MCF 10A (cell line): ENCODE results near the gene TMPRSS9. TPM values are rescaled to one million over a fixed set of nuclear protein-coding genes. Genes with fewer than 3 reads are reported as not detected.

ENCODE experiments used
- BruUV-seq: library from RNA; stranded (reverse); fragments of 400-500 nt; replicated peaks from 2 replicates; lab custom pipeline; 2021; lab: Mats Ljungman, UMichigan
- CTCF ChIA-PET: fragments of 300-600 bp; sonication (Branson Sonifier 250); formaldehyde crosslinking; extraction: SDS; loops from one replicate; lab custom pipeline; 2021; ENCODE audit warnings: antibody characterized with exemption, inconsistent platforms; lab: Yijun Ruan, JAX
- POLR2A ChIA-PET: fragments of 300-600, 350-650 bp; sonication (Branson Sonifier 250); formaldehyde crosslinking; extraction: SDS; loops from one replicate; lab custom pipeline; 2020; ENCODE audit warnings: antibody characterized with exemption, inconsistent platforms; lab: Yijun Ruan, JAX
- DNase-seq: peaks from one replicate; pipeline ENCODE4 v3.0.0-alpha.2; 2018; ENCODE audit not compliant: unreplicated experiment
- H3K27ac Mint-ChIP-seq: one replicate; pipeline ENCODE4 v1.8.0; 2022; ENCODE audit warnings: mild to moderate bottlenecking, low read depth, mixed read lengths; ENCODE audit not compliant: unreplicated experiment
- H3K27me3 Mint-ChIP-seq: one replicate; pipeline ENCODE4 v1.8.0; 2022; ENCODE audit warnings: mixed read lengths; ENCODE audit not compliant: insufficient read depth, unreplicated experiment
- H3K36me3 Mint-ChIP-seq: one replicate; pipeline ENCODE4 v1.8.0; 2022; ENCODE audit warnings: mild to moderate bottlenecking, moderate library complexity, mixed read lengths; ENCODE audit not compliant: insufficient read depth, unreplicated experiment
- H3K4me1 Mint-ChIP-seq: one replicate; pipeline ENCODE4 v1.8.0; 2022; ENCODE audit warnings: mixed read lengths; ENCODE audit not compliant: insufficient read depth, unreplicated experiment
- H3K4me3 Mint-ChIP-seq: one replicate; pipeline ENCODE4 v1.8.0; 2022; ENCODE audit warnings: mild to moderate bottlenecking, moderate library complexity, mixed read lengths; ENCODE audit not compliant: unreplicated experiment
- H3K9me3 Mint-ChIP-seq: one replicate; pipeline ENCODE4 v1.8.0; 2022; ENCODE audit warnings: mixed read lengths; ENCODE audit not compliant: unreplicated experiment
- CTCF ChIP-seq: fragments of 200-600 bp; IDR thresholded peaks from one replicate; pipeline ENCODE4 v1.8.0; 2022; ENCODE audit warnings: antibody characterized with exemption, mild to moderate bottlenecking; ENCODE audit not compliant: unreplicated experiment
- intact Hi-C: fragments of 100-400 bp; cut with micrococcal nuclease; formaldehyde crosslinking; loops from 2 replicates; pipeline ENCODE4 v1.14.1; 2022
- total RNA-seq: library from RNA; stranded (reverse); gene quantifications from 2 replicates; pipeline ENCODE4 v1.2.3, GENCODE V29; 2022

Gene TMPRSS9
- total RNA-seq, 1 experiment from 2014 or later: not detected

GRCh38 chr19:2425622-2426581, 65.8 kb downstream of the TMPRSS9 start:
- no TSS peak for BruUV-seq

DNA sequence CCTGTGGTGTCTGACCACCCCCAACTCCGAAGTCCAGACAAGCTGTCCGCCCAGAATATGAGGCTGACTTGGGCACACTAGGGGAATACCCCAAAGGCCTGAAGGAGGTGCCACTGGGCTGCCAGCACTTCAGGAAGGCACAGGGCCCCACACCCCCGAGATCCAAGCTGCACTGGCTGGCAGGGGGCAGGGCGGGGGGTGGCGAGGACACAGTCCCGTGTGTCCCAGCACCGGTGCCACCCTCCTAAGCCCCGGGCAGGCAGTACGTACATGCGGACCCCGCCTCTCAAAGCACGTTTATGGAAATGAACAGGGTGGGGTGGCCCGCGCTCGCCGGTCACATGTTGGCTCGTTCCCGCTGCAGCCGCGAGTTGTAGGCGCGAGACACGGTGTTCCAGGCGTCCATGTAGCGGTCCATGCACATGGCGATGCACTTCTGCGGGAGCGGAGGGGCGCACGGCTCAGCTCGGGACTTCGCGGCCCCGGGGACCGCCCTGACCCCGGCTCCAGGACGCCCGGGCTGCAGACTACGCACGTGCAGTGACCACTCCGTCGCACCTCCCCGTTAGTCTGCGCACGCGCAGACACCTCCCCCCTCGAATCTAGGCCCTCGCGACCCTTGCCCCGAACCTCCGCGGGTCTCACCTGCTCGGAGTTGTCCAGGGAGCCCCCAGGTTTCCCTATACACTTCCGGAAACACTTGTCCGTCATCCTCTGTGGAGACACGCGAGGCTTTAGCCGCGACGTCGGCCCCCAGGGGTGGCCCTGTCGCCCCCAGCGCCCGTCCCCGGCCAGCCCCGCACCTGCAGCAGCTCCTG, 66.8 kb downstream of the TMPRSS9 start:
- peak; percentile 54 for DNase-seq
- Mint-ChIP-seq H3K27me3 (no peaks in the 10 kb centered on the region), H3K4me3 (peak overlapping the region; percentile 93), H3K36me3 (peaks cover 31% of the 10 kb centered on the region), H3K9me3 (no peaks in the 10 kb centered on the region), H3K4me1 (no peaks in the 10 kb centered on the region), H3K27ac (peak overlapping the region; percentile 99)
- BruUV-seq: TSS peak; percentile 77
- ChIA-PET POLR2A (interaction anchor here (0.6 to 2.9 kb wide), 21 partner anchors 7 to 1199 kb away, joined by 3 to 43 read pairs (median 4); partner anchors contain the start of genes GADD45B, LMNB2 and PLEKHJ1), CTCF (interaction anchor here (0.5 to 1.0 kb wide), 7 partner anchors 15 to 923 kb away, joined by 3 to 5 read pairs (median 3); no protein-coding TSS in a partner anchor)
- TF ChIP-seq CTCF: no peak
- intact Hi-C loops: no loop called here

More at GRCh38 chr19:2425622-2426581, 65.8 kb downstream of the TMPRSS9 start:
- ChIA-PET CTCF (interaction anchor here (0.7 to 1.0 kb wide), 5 partner anchors 16 to 639 kb away, joined by 3 to 5 read pairs (median 3); no protein-coding TSS in a partner anchor), POLR2A (interaction anchor here (0.6 to 2.9 kb wide), 5 partner anchors 31 to 1198 kb away, joined by 3 to 43 read pairs (median 8); partner anchors contain the start of genes GADD45B and LMNB2)
- H3K9me3 Mint-ChIP-seq: no peaks in the 10 kb centered on the region
- peaks cover 30% of the 10 kb centered on the region for H3K36me3 Mint-ChIP-seq
- TF ChIP-seq CTCF: no peak
- DNase-seq: no peak
- H3K4me1 Mint-ChIP-seq: no peaks in the 10 kb centered on the region
- peak overlapping the region; percentile 93 for H3K4me3 Mint-ChIP-seq
- no peak overlapping the region for H3K27ac Mint-ChIP-seq
- intact Hi-C loops: no loop called here
- no peaks in the 10 kb centered on the region for H3K27me3 Mint-ChIP-seq

DNA sequence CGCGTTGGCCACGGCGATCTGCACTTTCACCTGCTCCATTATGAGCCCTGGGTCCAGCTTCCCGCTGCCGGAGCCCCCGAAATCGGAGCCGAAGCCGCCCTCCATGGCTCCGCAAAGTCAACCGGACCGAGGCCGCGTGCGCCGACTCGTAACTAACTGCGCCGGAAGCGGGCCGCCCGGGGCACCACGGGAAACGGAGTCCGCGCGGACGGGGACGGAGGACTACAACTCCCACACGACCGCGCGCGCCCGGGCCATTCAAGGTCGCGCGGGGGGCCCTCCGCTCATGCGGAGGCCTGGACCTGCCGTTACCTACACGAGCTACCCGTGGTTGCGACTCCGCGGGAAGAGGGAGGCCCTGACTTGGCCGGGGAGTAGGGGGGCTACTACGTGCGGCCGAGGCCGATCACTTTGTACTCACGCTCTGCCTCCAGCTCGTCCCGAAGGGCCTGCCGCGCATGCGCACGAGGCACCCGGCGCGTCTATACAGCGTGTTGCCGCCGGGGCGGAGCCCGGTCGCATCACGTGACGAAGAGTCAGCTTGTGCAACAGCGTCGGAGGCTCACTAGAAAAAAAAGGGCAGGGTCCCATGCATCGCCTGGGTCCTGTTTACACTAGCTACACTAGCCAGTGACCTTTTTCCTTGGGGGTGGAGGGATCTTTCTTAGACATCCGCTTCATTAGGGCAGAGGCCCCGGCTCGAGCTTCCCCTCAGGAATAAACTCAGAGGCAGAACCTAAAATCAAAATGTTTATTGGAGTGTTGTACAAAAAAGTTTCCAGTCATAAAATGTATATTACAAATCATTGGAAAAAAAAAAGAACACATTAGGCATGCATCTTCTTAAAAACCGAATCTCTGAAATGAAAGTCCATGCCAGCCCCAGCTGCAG, 67.6 kb downstream of the TMPRSS9 start, which contains the start of gene TIMM13:
TIMM13 (minus strand) TSS at position 158 of the 892 bp plus-strand sequence; CDS start at position 105, 53 bp downstream.
- Mint-ChIP-seq H3K4me3 (peak within 1 kb of the TSS; percentile 93), H3K9me3 (no peaks in the 10 kb centered on the region), H3K27me3 (no peaks in the 10 kb centered on the region), H3K27ac (peak within 1 kb of the TSS; percentile 99), H3K36me3 (peaks cover 40% of the 10 kb centered on the region), H3K4me1 (no peaks in the 10 kb centered on the region)
- ChIA-PET CTCF (interaction anchor here (0.6 to 1.2 kb wide), 5 partner anchors 35 to 272 kb away, joined by 3 read pairs; no protein-coding TSS in a partner anchor), POLR2A (interaction anchor here (0.6 to 2.9 kb wide), 32 partner anchors 8 to 299 kb away, joined by 3 to 43 read pairs (median 4); partner anchors contain the start of genes GADD45B, LMNB2 and PLEKHJ1)
- intact Hi-C loops: no loop called here
- no TSS peak for BruUV-seq
- DNase-seq: peak; percentile 97
- no peak for TF ChIP-seq CTCF
